GM19397 (cell line): Measurements from ENCODE around the gene SLC48A1.

Experiments
- ATAC-seq: cut with Tn5 transposase; IDR thresholded peaks from one replicate; pipeline ENCODE4 v1.9.1; 2021; ENCODE audit warnings: mild to moderate bottlenecking, moderate library complexity; ENCODE audit not compliant: unreplicated experiment

The SLC48A1 gene

GRCh38 chr12:47757840-47758583 lies 15.0 kb upstream of the SLC48A1 start:
- ATAC-seq: no peak

- no peak for ATAC-seq
Measured at GRCh38 chr12:47758584-47758833, 14.5 kb upstream of the SLC48A1 start.

- ATAC-seq: peak; percentile 64
Measured at GRCh38 chr12:47758834-47759690, 14.0 kb upstream of the SLC48A1 start, which contains the start of gene RAPGEF3. RAPGEF3 (minus strand) TSS chr12:47758880; CDS start chr12:47758556, 324 bp downstream.

GRCh38 chr12:47762850-47763465 lies 10.1 kb upstream of the SLC48A1 start:
- no peak for ATAC-seq

GRCh38 chr12:47763481-47764346 lies 9.3 kb upstream of the SLC48A1 start:
- ATAC-seq: no peak

GRCh38 chr12:47766502-47767215 lies 6.4 kb upstream of the SLC48A1 start:
- no peak for ATAC-seq

- ATAC-seq: no peak
Measured at GRCh38 chr12:47767216-47767724, 5.8 kb upstream of the SLC48A1 start.

- no peak for ATAC-seq
Measured at GRCh38 chr12:47768323-47768811, 4.7 kb upstream of the SLC48A1 start.

GRCh38 chr12:47769234-47770085 lies 3.6 kb upstream of the SLC48A1 start:
- no peak for ATAC-seq

- no peak for ATAC-seq
Measured at GRCh38 chr12:47770086-47770726, 2.8 kb upstream of the SLC48A1 start.

- ATAC-seq: no peak
Measured at GRCh38 chr12:47771304-47771703, 1.7 kb upstream of the SLC48A1 start.

- no peak for ATAC-seq
Measured at GRCh38 chr12:47772094-47772660, 861 bp upstream of the SLC48A1 start.

GRCh38 chr12:47772738-47773061 lies 338 bp upstream of the SLC48A1 start:
- ATAC-seq: no peak

GRCh38 chr12:47773858-47774580 lies 981 bp downstream of the SLC48A1 start:
- no peak for ATAC-seq

- no peak for ATAC-seq
Measured at GRCh38 chr12:47774663-47775062, 1.6 kb downstream of the SLC48A1 start.

- ATAC-seq: no peak
Measured at GRCh38 chr12:47775100-47775911, 2.3 kb downstream of the SLC48A1 start.
